G401 (cell line): ENCODE measurements around the gene THSD8. TPM values are rescaled to one million over a fixed set of nuclear protein-coding genes. Genes with fewer than 3 reads are reported as not detected.

Source experiments
- DNase-seq: peaks from one replicate; pipeline ENCODE4 v3.0.0-alpha.2; 2015; ENCODE audit warnings: low spot score
- in situ Hi-C: cut with HindIII; loops from 2 replicates; pipeline ENCODE4 v1.10.0; 2016; ENCODE audit warnings: low sequenced_read_pairs, mixed read lengths
- total RNA-seq: library from RNA; depleted of rRNA; stranded (reverse); fragments of >200 nt; shearing (Covaris generic); gene quantifications from 2 replicates; pipeline ENCODE4 v1.2.3, GENCODE V29; 2014

The THSD8 gene
- total RNA-seq, 1 experiment from 2014 or later, result not detected

GRCh38 chr19:12778017-12778904 is 23.6 kb upstream of the THSD8 start:
- peak; percentile 56 for DNase-seq
- in situ Hi-C loops, result no loop called here

GRCh38 chr19:12778905-12779161 is 23.0 kb upstream of the THSD8 start:
- DNase-seq, result no peak
- in situ Hi-C loops, result no loop called here

GRCh38 chr19:12779162-12779993 is 22.5 kb upstream of the THSD8 start:
- peak; percentile 63 for DNase-seq
- in situ Hi-C loops, result no loop called here

GRCh38 chr19:12782174-12782423 is 19.8 kb upstream of the THSD8 start:
- no peak for DNase-seq
- in situ Hi-C loops, result no loop called here

GRCh38 chr19:12782424-12783290 is 19.2 kb upstream of the THSD8 start:
- peak; percentile 93 for DNase-seq

GRCh38 chr19:12783291-12783848 is 18.5 kb upstream of the THSD8 start:
- in situ Hi-C loops, result no loop called here
- DNase-seq, result no peak

More at GRCh38 chr19:12782424-12783290, 19.2 kb upstream of the THSD8 start:
- in situ Hi-C loops, result no loop called here

GRCh38 chr19:12783849-12784393 is 17.9 kb upstream of the THSD8 start:
- no peak for DNase-seq
- in situ Hi-C loops, result no loop called here

GRCh38 chr19:12784394-12784870 is 17.4 kb upstream of the THSD8 start:
- no peak for DNase-seq
- in situ Hi-C loops, result no loop called here

- in situ Hi-C loops, result no loop called here
- no peak for DNase-seq
Observed at GRCh38 chr19:12784871-12785430, 16.9 kb upstream of the THSD8 start.

GRCh38 chr19:12785431-12786031 is 16.3 kb upstream of the THSD8 start:
- no peak for DNase-seq
- in situ Hi-C loops, result no loop called here

GRCh38 chr19:12786141-12786870 is 15.6 kb upstream of the THSD8 start:
- in situ Hi-C loops, result no loop called here
- DNase-seq, result no peak

- DNase-seq, result no peak
- in situ Hi-C loops, result no loop called here
Observed at GRCh38 chr19:12786952-12787351, 14.9 kb upstream of the THSD8 start.

- in situ Hi-C loops, result no loop called here
- DNase-seq, result no peak
Observed at GRCh38 chr19:12787458-12787857, 14.4 kb upstream of the THSD8 start.

GRCh38 chr19:12788042-12788681 is 13.7 kb upstream of the THSD8 start:
- in situ Hi-C loops, result no loop called here
- DNase-seq, result no peak

GRCh38 chr19:12788682-12789097 is 13.2 kb upstream of the THSD8 start:
- no peak for DNase-seq

GRCh38 chr19:12789098-12789903 is 12.6 kb upstream of the THSD8 start:
- in situ Hi-C loops, result no loop called here
- peak; percentile 40 for DNase-seq

More at GRCh38 chr19:12788682-12789097, 13.2 kb upstream of the THSD8 start:
- in situ Hi-C loops, result no loop called here
